HUES6 (cell line): ENCODE data around the gene GAK.

Source experiments
- H3K27ac ChIP-seq: 2 replicates; pipeline ENCODE4 v1.7.0; 2013; ENCODE audit warnings: low read depth, mild to moderate bottlenecking, low read length, inconsistent platforms
- H3K27me3 ChIP-seq: 2 replicates; pipeline ENCODE4 v1.6.1; 2013; ENCODE audit warnings: low read length; ENCODE audit not compliant: control insufficient read depth, insufficient read depth
- H3K36me3 ChIP-seq: 2 replicates; pipeline ENCODE4 v1.6.1; 2013; ENCODE audit warnings: low read length; ENCODE audit not compliant: control insufficient read depth, insufficient read depth
- H3K4me1 ChIP-seq: 2 replicates; pipeline ENCODE4 v1.6.1; 2013; ENCODE audit warnings: low read length; ENCODE audit not compliant: control insufficient read depth, insufficient read depth
- H3K4me3 ChIP-seq: 2 replicates; pipeline ENCODE4 v1.5.1; 2013; ENCODE audit warnings: low read depth, low read length
- H3K9ac ChIP-seq: one replicate; pipeline ENCODE4 v1.6.1; 2013; ENCODE audit warnings: mild to moderate bottlenecking, low read length
- H3K9me3 ChIP-seq: 2 replicates; pipeline ENCODE4 v1.6.1; 2013; ENCODE audit warnings: low read depth, low read length; ENCODE audit not compliant: control insufficient read depth, insufficient read depth

The GAK gene

DNA sequence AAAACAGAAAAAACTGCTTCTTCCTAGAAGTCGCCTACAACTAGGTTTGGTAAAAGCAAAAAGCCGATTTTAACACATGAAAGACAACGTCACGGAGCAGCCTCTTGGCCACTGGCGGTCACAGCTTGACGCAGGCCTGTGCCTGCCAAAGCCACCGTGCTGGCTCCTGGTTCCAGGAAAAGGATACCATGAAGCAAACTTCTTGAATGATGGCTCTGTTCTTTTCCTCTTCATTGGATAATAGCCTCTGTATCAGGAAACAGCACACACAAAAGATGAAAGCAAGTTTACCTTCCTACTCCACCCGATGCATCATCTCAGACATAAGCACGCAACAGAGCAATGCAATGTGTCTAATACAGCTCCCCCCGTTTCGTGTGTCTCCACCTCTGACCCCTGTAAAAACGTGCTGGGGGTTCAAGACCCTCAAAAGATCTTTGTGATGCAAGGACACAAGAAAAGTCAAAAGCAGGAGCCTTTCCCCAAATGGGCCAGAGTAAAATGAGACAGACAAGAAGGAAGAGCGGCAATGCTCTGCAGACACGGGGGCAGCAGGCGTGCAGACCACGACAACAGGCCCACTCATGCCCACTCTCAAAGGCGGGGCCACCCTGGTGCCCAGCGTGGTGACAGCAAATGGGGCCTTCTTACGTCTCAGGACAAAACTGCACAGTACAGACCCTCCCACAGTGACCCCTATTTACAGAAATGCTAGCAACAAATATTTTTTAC, 19.4 kb downstream of the GAK start:
- no peak overlapping the region for H3K4me3 ChIP-seq
- H3K27ac ChIP-seq, result no peak overlapping the region
- no peaks in the 10 kb centered on the region for H3K27me3 ChIP-seq
- H3K9ac ChIP-seq, result no peak overlapping the region
- H3K4me1 ChIP-seq, result peaks cover 13% of the 10 kb centered on the region; the same call in 1 of the 2 replicates
- H3K9me3 ChIP-seq, result no peaks in the 10 kb centered on the region
- H3K36me3 ChIP-seq, result peaks cover 17% of the 10 kb centered on the region

DNA sequence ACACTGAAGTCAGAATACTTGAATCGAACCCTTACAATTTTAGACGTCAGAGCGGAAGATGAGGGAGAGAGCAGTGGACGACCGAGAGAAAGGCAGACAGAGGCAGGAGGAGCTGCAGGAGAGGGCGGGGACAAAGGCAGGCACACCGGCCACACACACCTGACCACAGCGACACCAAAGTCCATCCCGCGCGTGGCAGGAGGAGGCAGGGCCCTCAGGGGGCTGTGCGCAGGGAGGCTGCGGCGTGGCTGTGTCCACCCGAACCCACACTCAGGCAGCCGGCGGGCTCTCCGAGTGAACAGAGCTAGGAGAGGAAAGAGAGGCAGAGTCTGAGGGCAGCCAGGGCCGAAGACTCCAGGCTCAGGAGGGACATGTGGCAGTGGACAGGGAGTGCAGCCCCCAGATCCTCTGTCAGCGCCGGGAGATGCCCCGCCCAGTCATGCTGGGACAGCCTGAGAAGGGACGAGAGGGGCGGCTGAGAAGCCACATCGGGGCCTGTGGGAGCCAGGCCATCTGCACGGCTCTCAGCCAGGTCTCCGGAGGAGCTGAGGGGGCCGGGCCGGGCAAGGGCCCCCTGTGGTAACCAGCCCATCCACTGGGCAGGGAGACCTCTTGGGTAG, 20.1 kb downstream of the GAK start:
- no peaks in the 10 kb centered on the region for H3K9me3 ChIP-seq
- H3K4me3 ChIP-seq, result no peak overlapping the region
- H3K36me3 ChIP-seq, result peaks cover 17% of the 10 kb centered on the region

DNA sequence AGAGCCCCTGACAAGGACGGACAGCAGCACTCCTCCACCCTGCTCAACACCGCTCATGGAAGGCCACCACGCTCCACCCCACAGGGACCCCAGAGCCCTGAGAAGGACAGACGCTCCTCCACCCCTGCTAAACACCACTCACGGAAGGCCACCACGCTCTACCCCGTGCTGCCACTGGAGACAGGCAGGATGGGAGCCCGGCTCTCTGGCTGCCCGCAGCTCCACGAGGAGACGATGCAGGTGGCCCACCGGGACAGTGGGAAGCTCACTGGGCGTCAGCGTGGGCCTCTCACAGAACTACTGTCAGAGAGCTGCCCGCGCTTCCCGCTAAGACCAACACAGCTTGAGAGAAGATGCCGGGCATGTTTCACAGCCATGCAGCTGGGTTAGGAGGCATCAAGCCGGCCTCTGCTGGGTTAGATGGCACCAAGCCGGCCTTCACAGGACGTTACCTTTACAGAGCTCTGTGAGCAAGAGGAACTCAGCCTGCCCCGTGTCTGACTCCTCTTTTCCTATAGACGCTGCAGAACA, 20.8 kb downstream of the GAK start:
- peaks cover 17% of the 10 kb centered on the region for H3K36me3 ChIP-seq
- peaks cover 13% of the 10 kb centered on the region; the same call in 1 of the 2 replicates for H3K4me1 ChIP-seq
- H3K9ac ChIP-seq, result no peak overlapping the region
- no peaks in the 10 kb centered on the region for H3K27me3 ChIP-seq
- H3K9me3 ChIP-seq, result no peaks in the 10 kb centered on the region
- H3K4me3 ChIP-seq, result no peak overlapping the region
- H3K27ac ChIP-seq, result no peak overlapping the region

More for the DNA sequence above, 20.1 kb downstream of the GAK start:
- Histone ChIP-seq H3K27ac (no peak overlapping the region), H3K9ac (no peak overlapping the region), H3K4me1 (peaks cover 13% of the 10 kb centered on the region; the same call in 1 of the 2 replicates), H3K27me3 (no peaks in the 10 kb centered on the region)

DNA sequence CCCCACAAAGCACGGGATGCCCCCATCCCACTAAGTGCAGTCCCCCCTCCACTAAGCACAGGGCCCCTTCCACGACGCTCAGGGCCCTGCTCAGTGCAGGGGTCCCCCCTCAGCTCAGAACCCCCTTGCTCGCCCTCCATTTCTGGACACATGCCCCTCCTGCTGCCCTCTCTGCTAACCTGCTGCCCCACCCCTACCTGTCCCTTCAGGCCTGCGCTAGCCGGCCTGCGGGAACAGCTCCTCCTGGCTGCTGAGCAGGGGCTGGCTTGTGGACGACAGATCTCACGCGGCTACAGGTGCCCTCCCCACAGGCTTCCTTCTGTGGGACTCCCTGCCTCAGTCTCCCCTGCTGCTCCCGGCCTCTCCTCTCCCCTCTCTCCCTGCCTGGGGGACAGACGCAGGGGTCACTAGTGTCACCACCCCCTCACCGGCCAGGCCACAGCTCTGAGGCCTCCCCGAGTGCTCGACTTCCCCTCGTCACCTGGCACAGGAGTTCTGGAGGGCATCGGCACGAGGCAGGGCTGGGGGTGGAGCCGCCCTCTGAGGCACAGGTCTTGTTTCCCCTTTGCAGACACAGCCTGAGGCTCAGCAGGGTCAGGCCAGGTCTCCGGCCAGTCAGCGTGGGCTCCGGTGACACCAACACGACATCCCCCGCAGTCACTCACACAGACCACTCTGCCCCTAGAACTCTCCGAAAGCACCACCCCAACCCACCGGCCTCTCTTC, 21.6 kb downstream of the GAK start:
- H3K27me3 ChIP-seq, result no peaks in the 10 kb centered on the region
- H3K9me3 ChIP-seq, result no peaks in the 10 kb centered on the region
- peaks cover 17% of the 10 kb centered on the region for H3K36me3 ChIP-seq
- peaks cover 13% of the 10 kb centered on the region; the same call in 1 of the 2 replicates for H3K4me1 ChIP-seq
- no peak overlapping the region for H3K27ac ChIP-seq
- no peak overlapping the region for H3K4me3 ChIP-seq
- no peak overlapping the region for H3K9ac ChIP-seq

DNA sequence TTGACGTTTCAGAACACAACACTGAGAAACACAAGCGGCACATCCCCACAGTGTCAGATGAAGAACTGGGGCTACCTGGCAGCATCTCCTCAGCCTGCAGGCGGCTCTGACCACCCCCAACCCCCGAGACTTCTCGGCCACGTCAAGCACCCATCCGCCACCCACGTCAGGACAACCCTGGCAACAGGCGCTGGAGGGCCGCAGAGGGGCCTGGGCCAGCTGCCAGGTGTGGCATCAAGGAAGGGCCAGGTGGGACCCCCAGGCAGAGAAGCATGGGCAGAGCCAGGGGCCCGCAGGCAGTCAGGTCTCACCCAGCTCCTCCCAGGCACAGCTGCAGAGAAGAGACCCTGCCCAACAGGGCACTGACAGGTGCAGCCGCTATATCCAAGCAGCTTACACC, 22.3 kb downstream of the GAK start:
- H3K27me3 ChIP-seq, result no peaks in the 10 kb centered on the region
- H3K4me1 ChIP-seq, result peaks cover 11% of the 10 kb centered on the region; the same call in 1 of the 2 replicates
- peaks cover 17% of the 10 kb centered on the region for H3K36me3 ChIP-seq
- no peak overlapping the region for H3K9ac ChIP-seq
- no peaks in the 10 kb centered on the region for H3K9me3 ChIP-seq
- H3K4me3 ChIP-seq, result no peak overlapping the region
- H3K27ac ChIP-seq, result no peak overlapping the region

DNA sequence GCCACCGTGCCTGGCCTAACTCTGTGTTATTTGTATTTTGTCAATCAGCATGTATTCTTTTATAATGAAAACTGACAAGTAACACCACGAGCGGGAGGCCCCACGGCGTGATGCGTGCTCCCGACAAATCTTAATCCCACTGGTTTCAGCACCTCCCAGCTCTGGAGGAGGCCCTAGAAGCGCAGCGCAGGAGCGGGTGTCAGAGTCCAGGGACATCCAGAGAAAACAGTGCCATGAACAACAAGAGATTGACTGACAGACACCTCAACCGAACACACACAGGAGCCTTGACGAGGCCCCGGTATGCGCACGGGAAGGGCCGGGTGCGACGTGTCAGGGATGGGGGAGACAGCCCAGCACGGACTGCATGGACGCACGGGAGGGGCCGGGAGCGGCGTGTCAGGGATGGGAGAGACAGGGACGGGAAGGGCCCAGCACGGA, 23.0 kb downstream of the GAK start:
- Histone ChIP-seq H3K4me1 (peaks cover 11% of the 10 kb centered on the region; the same call in 1 of the 2 replicates), H3K27ac (no peak overlapping the region), H3K9me3 (no peaks in the 10 kb centered on the region), H3K36me3 (peaks cover 21% of the 10 kb centered on the region), H3K27me3 (no peaks in the 10 kb centered on the region), H3K9ac (no peak overlapping the region), H3K4me3 (no peak overlapping the region)

DNA sequence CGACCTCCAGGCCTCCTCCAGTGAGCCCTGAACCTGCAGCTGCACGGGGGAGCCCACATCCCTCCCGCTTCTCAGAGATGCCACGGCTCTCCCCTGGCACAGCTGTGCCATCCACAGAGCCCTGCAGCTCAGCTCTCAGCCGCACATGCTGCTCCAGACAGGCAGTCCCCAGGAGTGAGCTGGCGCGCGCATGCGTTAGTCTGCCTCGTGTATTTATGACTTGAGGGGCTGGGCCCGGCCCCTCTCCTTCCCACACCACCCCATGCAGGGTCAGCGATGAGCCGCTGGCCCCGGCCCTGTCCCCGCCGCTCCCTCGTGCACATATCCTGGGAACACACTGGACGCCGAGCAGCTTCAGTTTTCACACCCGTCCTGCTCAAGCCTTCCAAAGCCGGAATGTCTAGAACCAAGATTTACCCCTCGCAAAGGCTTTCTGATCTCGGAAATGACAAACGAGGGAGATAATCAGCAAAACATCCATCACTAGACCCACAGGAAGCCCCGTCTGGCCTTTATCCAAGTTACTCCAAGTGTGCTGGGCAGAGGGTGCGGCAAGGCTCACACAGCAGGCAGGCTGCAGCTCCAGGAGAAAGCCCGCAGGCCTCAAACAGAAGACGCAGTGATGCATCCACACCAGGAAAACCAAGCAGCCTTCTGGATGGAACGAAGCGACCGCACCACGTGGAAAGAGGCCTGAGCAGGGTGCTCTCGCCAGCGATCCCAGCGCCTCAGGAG, 24.3 kb downstream of the GAK start:
- Histone ChIP-seq H3K9ac (no peak overlapping the region), H3K4me1 (peaks cover 12% of the 10 kb centered on the region), H3K36me3 (peaks cover 32% of the 10 kb centered on the region), H3K4me3 (no peak overlapping the region), H3K9me3 (no peaks in the 10 kb centered on the region), H3K27me3 (no peaks in the 10 kb centered on the region), H3K27ac (no peak overlapping the region)

DNA sequence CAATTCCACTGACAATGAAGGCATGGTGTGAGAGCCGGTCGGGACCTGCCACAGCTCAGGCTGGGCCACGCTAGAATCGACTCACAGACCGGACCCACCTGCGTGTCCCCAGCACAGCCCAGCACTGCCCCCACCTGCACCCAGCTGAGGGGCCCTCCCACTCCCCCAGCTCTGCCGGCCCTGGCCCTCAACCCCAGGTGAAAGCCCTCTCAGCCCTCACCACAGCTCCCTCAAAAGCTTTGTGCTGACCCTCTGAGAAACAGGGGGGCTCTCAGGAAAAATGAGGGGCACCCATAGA, 25.1 kb downstream of the GAK start:
- H3K27ac ChIP-seq, result no peak overlapping the region
- no peak overlapping the region for H3K9ac ChIP-seq
- H3K9me3 ChIP-seq, result no peaks in the 10 kb centered on the region
- H3K27me3 ChIP-seq, result no peaks in the 10 kb centered on the region
- peaks cover 8% of the 10 kb centered on the region for H3K4me1 ChIP-seq
- no peak overlapping the region for H3K4me3 ChIP-seq
- peaks cover 32% of the 10 kb centered on the region for H3K36me3 ChIP-seq

DNA sequence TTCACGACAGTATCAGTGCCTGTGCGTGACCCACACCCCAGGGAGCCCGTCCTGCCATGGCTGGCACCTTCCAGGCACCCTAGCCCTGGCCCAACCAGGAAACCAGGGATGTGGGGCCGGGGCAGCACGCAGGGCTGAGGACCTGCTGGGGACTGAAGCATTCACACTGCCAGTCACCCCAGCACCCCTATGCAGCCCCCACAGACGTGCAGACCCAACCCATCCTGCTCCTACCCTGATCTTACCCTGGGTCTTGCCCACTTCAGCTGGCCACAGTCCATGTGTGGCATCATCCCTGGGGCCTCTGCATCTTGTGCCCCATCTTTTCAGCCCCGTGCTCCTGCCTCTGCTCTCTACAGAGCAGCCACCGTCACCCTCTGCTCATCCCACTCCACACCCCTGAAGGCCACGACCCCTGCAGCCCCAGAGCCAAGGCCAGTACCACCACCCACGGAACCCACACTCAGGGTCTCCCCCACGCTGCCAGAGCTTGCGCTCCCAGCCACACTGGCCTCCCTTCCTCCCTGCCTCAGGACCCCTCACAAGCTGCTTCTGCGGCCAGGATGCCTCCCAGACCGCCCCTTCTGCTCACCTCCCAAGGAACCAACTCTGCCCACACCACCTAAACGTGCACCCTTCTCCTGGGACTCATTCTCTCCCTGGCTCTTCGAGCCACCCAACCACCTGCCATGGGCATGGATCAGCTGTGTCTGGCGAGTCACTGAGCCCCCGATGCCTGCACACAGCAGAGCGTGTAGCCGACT, 25.6 kb downstream of the GAK start:
- no peak overlapping the region for H3K9ac ChIP-seq
- H3K4me1 ChIP-seq, result peaks cover 8% of the 10 kb centered on the region
- no peak overlapping the region for H3K4me3 ChIP-seq
- H3K36me3 ChIP-seq, result peaks cover 27% of the 10 kb centered on the region
- no peaks in the 10 kb centered on the region for H3K27me3 ChIP-seq
- H3K27ac ChIP-seq, result no peak overlapping the region
- H3K9me3 ChIP-seq, result no peaks in the 10 kb centered on the region
